ENCODE results near the gene CASQ2.

- TF ChIP-seq POLR2A (IDR thresholded peaks at IDR 0.05) (no peak), CTCF (IDR thresholded peaks at IDR 0.05) (no peak)
Observed at GRCh38 chr1:115755456-115756370, 12.8 kb downstream of the CASQ2 start.

Data from body of pancreas (tissue), 4 donors.